Liver (tissue), 3 donors: ENCODE data around the gene MAPKBP1.

Source experiments
- CTCF ChIP-seq: fragments of 150-350 bp; IDR thresholded peaks from 2 replicates; pipeline ENCODE4 v1.5.1; 2017; ENCODE audit warnings: improper control_type of control experiment, low read depth, low read length; ENCODE audit not compliant: missing input control
- EGR1 ChIP-seq, 2 donors: IDR thresholded peaks; 2 replicates each; pipeline ENCODE4 v1.6.1; 2016 to 2018; ENCODE audit warnings: antibody characterized with exemption in 2 of 2, low read depth in 2 of 2
- JUND ChIP-seq, 2 donors: IDR thresholded peaks; 2 replicates each; pipeline ENCODE4 v1.6.1; 2016; ENCODE audit warnings: antibody characterized with exemption in 2 of 2
- REST ChIP-seq: IDR thresholded peaks from 2 replicates; pipeline ENCODE4 v1.6.1; 2016; ENCODE audit warnings: antibody characterized with exemption, mild to moderate bottlenecking
- TAF1 ChIP-seq: conservative IDR thresholded peaks from 2 replicates; pipeline ENCODE4 v1.6.1; 2016; ENCODE audit warnings: antibody characterized with exemption, mild to moderate bottlenecking
- ZBTB33 ChIP-seq: IDR thresholded peaks from 2 replicates; pipeline ENCODE4 v1.6.1; 2016; ENCODE audit warnings: antibody characterized with exemption
- donor health status: healthy.
- donor health status: healthy.

GRCh38 chr15:41775651-41776050 is 1.4 kb downstream of the MAPKBP1 start:
- TF ChIP-seq CTCF = no peak
- no peak for TF ChIP-seq ZBTB33
- no peak for TF ChIP-seq JUND (IDR thresholded peaks at IDR 0.05)
- no peak for TF ChIP-seq EGR1 (IDR thresholded peaks at IDR 0.05; ENCODE audit: low read depth in 2 of 2)
- no peak for TF ChIP-seq REST
- TF ChIP-seq TAF1 = no peak
